Keratinocyte (primary cell): ENCODE results near the gene TCN2. TPM values are rescaled to one million over a fixed set of nuclear protein-coding genes. Genes with fewer than 3 reads are reported as not detected.
A peak's percentile ranks its signal among the peaks of the same experiment; 100 is the strongest.

Experiments used
- DNase-seq: peaks from one replicate; pipeline ENCODE4 v3.0.0-alpha.2; 2011; ENCODE audit warnings: low read depth, missing footprints, low spot score
- FAIRE-seq: peaks from 2 replicates; lab custom pipeline; 2011; peaks lifted over from hg19 to GRCh38; lab: Jason Lieb, UNC
- H2AFZ ChIP-seq: 2 replicates; pipeline ENCODE4 v1.6.0; 2012; ENCODE audit warnings: low read length, control low read depth, inconsistent platforms; ENCODE audit not compliant: control insufficient read depth
- H3K27ac ChIP-seq: 2 replicates; pipeline ENCODE4 v1.5.1; 2011; ENCODE audit warnings: low read length; ENCODE audit not compliant: control insufficient read depth, insufficient read depth
- H3K27me3 ChIP-seq: 3 replicates; pipeline ENCODE4 v1.6.0; 2011; ENCODE audit warnings: low read length; ENCODE audit not compliant: control insufficient read depth, insufficient read depth; ENCODE audit errors: extremely low read depth
- H3K36me3 ChIP-seq, 2 experiments: 2 replicates in 1 of 2; 3 replicates in 1 of 2; pipeline ENCODE4 v1.5.1; 2011; ENCODE audit warnings: low read length in 2 of 2, mild to moderate bottlenecking in 1 of 2; ENCODE audit not compliant: control insufficient read depth in 2 of 2, insufficient read depth in 2 of 2; ENCODE audit errors: extremely low read depth in 1 of 2
- H3K4me1 ChIP-seq: 3 replicates; pipeline ENCODE4 v1.5.1; 2011; ENCODE audit warnings: low read length; ENCODE audit not compliant: control insufficient read depth, insufficient read depth; ENCODE audit errors: extremely low read depth
- H3K4me2 ChIP-seq: 3 replicates; pipeline ENCODE4 v1.6.0; 2011; ENCODE audit warnings: low read depth, low read length; ENCODE audit not compliant: control insufficient read depth, insufficient read depth; ENCODE audit errors: extremely low read depth
- H3K4me3 ChIP-seq, 3 experiments: fragments of 200-600 bp in 1 of 3; sonication (generic) in 1 of 3; 2 replicates in 2 of 3; 3 replicates in 1 of 3; pipeline ENCODE4 v1.5.1; 2011 to 2016; ENCODE audit warnings: low read length in 3 of 3, mild to moderate bottlenecking in 3 of 3, control low read depth in 2 of 3, inconsistent platforms in 1 of 3, low read depth in 1 of 3, mixed read lengths in 1 of 3, mixed run types in 1 of 3, moderate library complexity in 1 of 3; ENCODE audit not compliant: control insufficient read depth in 2 of 3, insufficient read depth in 2 of 3; ENCODE audit errors: extremely low read depth in 1 of 3
- H3K79me2 ChIP-seq: 2 replicates; pipeline ENCODE4 v1.6.0; 2012; ENCODE audit warnings: low read length; ENCODE audit not compliant: control insufficient read depth, insufficient read depth
- H3K9ac ChIP-seq: 3 replicates; pipeline ENCODE4 v1.6.0; 2011; ENCODE audit warnings: low read length; ENCODE audit not compliant: control insufficient read depth, insufficient read depth; ENCODE audit errors: extremely low read depth
- H3K9me1 ChIP-seq: 3 replicates; pipeline ENCODE4 v1.6.0; 2011; ENCODE audit warnings: low read length; ENCODE audit not compliant: control insufficient read depth, insufficient read depth; ENCODE audit errors: extremely low read depth
- H3K9me3 ChIP-seq: 2 replicates; pipeline ENCODE4 v1.5.1; 2012; ENCODE audit warnings: low read depth, low read length; ENCODE audit not compliant: control insufficient read depth
- H4K20me1 ChIP-seq: 3 replicates; pipeline ENCODE4 v1.6.0; 2011; ENCODE audit warnings: low read length; ENCODE audit not compliant: control insufficient read depth, insufficient read depth; ENCODE audit errors: extremely low read depth
- EZH2 ChIP-seq: IDR thresholded peaks from one replicate; pipeline ENCODE4 v1.6.1; 2012; ENCODE audit warnings: inconsistent platforms, mild to moderate bottlenecking, low read length, moderate library complexity
- dilution Hi-C: fragments of 300-500 bp; cut with MboI; formaldehyde crosslinking; loops from one replicate; pipeline ENCODE4 v1.7.0; 2020; ENCODE audit warnings: low sequenced_read_pairs; ENCODE audit not compliant: extremely low pct_ligation_motif_present
- polyA plus RNA-seq, 5 experiments: library from polyadenylated mRNA; depleted of rRNA in 3 of 5; stranded (reverse) in 3 of 5; stranded (forward) in 1 of 5; unstranded in 1 of 5; fragments of >200 nt; gene quantifications; 1 replicate in 1 of 5; 2 replicates in 3 of 5; 3 replicates in 1 of 5; pipeline versions ENCODE4 v1.2.1 to v1.2.3, GENCODE V29; 2011 to 2012; ENCODE audit warnings: missing spikeins in 2 of 5, low read depth in 1 of 5, low replicate concordance in 1 of 5
- TF ChIP-seq, protein P1 (sequence below), 3 experiments: IDR thresholded peaks in 1 of 3; conservative IDR thresholded peaks in 1 of 3; optimal IDR thresholded peaks in 1 of 3; 2 replicates in 2 of 3; 3 replicates in 1 of 3; pipeline versions ENCODE3 to v1.5.1; 2011; ENCODE audit warnings: low read length in 3 of 3, mild to moderate bottlenecking in 3 of 3, moderate library complexity in 2 of 3, control low read depth in 1 of 3, inconsistent platforms in 1 of 3; ENCODE audit not compliant: insufficient read depth in 2 of 3; ENCODE audit errors: extremely low read depth in 1 of 3

Gene TCN2
- polyA plus RNA-seq, 1 donor (not counting 4 experiments of a cell fraction or from before 2014, with no cell fraction given): 0.88 TPM

DNA sequence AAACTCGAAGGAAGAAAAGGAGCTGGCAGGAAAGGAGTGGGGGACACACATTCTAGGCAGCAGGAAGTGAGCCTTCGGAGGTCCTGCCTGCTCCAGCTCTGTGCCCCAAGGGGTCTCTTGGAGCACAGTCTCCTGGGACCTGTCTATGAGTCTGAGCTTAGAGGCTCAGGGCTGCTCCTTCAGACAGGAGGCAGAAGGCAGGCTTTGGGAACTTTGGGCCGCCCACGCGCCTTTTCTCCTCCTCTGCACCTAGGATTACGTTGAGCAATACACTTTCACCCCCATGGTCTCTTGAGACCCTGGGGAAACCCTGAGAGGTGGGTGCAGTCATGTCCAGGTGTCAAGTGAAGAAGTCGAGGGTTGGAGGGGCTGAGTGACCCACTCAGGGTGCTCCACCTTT, 965 bp downstream of the TCN2 start:
- TF ChIP-seq EZH2: no peak
- TF ChIP-seq, protein P1, sequence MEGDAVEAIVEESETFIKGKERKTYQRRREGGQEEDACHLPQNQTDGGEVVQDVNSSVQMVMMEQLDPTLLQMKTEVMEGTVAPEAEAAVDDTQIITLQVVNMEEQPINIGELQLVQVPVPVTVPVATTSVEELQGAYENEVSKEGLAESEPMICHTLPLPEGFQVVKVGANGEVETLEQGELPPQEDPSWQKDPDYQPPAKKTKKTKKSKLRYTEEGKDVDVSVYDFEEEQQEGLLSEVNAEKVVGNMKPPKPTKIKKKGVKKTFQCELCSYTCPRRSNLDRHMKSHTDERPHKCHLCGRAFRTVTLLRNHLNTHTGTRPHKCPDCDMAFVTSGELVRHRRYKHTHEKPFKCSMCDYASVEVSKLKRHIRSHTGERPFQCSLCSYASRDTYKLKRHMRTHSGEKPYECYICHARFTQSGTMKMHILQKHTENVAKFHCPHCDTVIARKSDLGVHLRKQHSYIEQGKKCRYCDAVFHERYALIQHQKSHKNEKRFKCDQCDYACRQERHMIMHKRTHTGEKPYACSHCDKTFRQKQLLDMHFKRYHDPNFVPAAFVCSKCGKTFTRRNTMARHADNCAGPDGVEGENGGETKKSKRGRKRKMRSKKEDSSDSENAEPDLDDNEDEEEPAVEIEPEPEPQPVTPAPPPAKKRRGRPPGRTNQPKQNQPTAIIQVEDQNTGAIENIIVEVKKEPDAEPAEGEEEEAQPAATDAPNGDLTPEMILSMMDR (optimal IDR thresholded peaks at IDR 0.05 in 1 of 3, IDR thresholded peaks at IDR 0.05 in 1 of 3, conservative IDR thresholded peaks at IDR 0.05 in 1 of 3; ENCODE audit: extremely low read depth in 1 of 3, insufficient read depth in 2 of 3, low read length in 3 of 3): no peak
- Histone ChIP-seq H3K4me1 (peaks cover 28% of the 10 kb centered on the region), H2AFZ (no peak overlapping the region), H3K4me3 (no peak overlapping the region), H3K27ac (no peak overlapping the region), H3K27me3 (no peaks in the 10 kb centered on the region), H3K9me1 (no peaks in the 10 kb centered on the region), H3K4me2 (no peak overlapping the region), H3K9me3 (no peaks in the 10 kb centered on the region), H3K79me2 (no peaks in the 10 kb centered on the region), H3K36me3 (no peaks in the 10 kb centered on the region), H4K20me1 (no peaks in the 10 kb centered on the region), H3K9ac (no peak overlapping the region)
- dilution Hi-C loops: no loop called here
- FAIRE-seq (no peak), DNase-seq (no peak)

DNA sequence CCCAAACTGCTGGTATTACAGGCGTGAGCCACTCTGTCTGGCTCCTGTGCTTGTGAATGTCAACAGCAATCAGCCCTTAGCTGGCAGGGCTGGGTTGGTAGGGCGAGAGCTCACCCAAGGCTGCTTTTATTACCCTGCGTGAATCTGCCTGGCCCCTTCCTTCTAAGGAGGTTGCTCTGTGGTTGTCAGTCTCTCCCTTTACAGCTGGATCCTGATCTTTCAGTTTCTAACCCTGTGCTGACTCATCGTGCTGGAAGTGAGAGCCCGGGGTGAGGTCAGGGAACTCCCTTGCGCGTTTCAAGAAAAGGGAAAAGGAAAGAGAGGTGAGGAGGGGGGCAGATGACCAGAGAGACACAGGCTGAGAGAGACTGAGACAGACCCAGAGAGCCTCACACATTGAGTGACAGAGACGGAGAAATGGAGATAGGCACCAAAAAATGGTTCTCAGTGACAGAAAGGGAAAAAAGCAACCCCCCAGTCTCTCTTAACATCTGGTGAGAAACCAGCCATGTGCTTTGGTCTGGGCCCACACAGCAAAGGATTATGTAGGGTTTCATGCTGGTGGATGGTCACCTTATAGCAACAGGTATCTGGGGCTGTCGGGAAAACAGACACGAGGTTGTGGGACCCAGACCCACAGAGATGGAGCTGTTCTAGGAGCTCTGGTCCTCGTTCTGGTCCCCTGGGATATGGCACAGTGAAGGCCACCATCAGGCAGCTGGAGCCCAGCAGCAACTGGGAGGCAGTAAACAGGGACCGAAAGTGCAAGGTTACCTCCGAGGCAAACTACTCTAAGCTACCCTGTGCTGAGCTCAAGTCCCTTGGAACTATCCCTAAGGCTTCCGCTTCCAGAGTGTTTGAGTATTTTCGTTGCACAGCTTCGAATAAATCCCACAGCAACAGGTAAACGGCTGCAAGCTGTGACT, 2.5 kb downstream of the TCN2 start:
- H3K9me3 ChIP-seq: no peaks in the 10 kb centered on the region
- peak; percentile 90 for FAIRE-seq
- H3K4me1 ChIP-seq: peaks cover 28% of the 10 kb centered on the region
- no peaks in the 10 kb centered on the region for H3K79me2 ChIP-seq
- no peaks in the 10 kb centered on the region for H4K20me1 ChIP-seq
- no peak overlapping the region for H3K9ac ChIP-seq
- H2AFZ ChIP-seq: peak overlapping the region; percentile 50
- dilution Hi-C loops: no loop called here
- no peaks in the 10 kb centered on the region for H3K9me1 ChIP-seq
- TF ChIP-seq EZH2: no peak
- TF ChIP-seq, protein P1 (optimal IDR thresholded peaks at IDR 0.05 in 1 of 3, IDR thresholded peaks at IDR 0.05 in 1 of 3, conservative IDR thresholded peaks at IDR 0.05 in 1 of 3; ENCODE audit: extremely low read depth in 1 of 3, insufficient read depth in 2 of 3, low read length in 3 of 3): no peak
- H3K27me3 ChIP-seq: no peaks in the 10 kb centered on the region
- no peak overlapping the region for H3K4me3 ChIP-seq
- peak overlapping the region; percentile 4 for H3K27ac ChIP-seq
- H3K4me2 ChIP-seq: peak overlapping the region; percentile 59
- no peaks in the 10 kb centered on the region for H3K36me3 ChIP-seq
- no peak for DNase-seq
